Stimulated activated CD4-positive, alpha-beta T cell treated with anti-CD3 and anti-CD28 coated beads, Interleukin-4, amount 100 ng/mL, for 24 hours (primary cell): ENCODE results near the gene LGALS9.
"Not testable (repeated sequence)": the region's sequence is repeated elsewhere in the genome, so short reads cannot be mapped to it uniquely, and the experiment has no call there.

Experiments
- DNase-seq: peaks from one replicate; pipeline ENCODE4 v3.0.0-alpha.2; 2020

Gene LGALS9

GRCh38 chr17:27603880-27604794, 26.9 kb upstream of the LGALS9 start:
- no peak for DNase-seq

DNA sequence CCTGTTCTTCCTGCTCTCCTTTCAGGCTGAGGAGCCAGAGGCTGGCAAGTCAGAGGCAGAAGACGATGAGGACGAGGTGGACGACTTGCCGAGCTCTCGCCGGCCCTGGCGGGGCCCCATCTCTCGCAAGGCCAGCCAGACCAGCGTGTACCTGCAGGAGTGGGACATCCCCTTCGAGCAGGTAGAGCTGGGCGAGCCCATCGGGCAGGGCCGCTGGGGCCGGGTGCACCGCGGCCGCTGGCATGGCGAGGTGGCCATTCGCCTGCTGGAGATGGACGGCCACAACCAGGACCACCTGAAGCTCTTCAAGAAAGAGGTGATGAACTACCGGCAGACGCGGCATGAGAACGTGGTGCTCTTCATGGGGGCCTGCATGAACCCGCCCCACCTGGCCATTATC, 25.6 kb upstream of the LGALS9 start:
- DNase-seq = no peak

- no peak for DNase-seq
Measured at GRCh38 chr17:27607521-27608091, 23.4 kb upstream of the LGALS9 start.

DNA sequence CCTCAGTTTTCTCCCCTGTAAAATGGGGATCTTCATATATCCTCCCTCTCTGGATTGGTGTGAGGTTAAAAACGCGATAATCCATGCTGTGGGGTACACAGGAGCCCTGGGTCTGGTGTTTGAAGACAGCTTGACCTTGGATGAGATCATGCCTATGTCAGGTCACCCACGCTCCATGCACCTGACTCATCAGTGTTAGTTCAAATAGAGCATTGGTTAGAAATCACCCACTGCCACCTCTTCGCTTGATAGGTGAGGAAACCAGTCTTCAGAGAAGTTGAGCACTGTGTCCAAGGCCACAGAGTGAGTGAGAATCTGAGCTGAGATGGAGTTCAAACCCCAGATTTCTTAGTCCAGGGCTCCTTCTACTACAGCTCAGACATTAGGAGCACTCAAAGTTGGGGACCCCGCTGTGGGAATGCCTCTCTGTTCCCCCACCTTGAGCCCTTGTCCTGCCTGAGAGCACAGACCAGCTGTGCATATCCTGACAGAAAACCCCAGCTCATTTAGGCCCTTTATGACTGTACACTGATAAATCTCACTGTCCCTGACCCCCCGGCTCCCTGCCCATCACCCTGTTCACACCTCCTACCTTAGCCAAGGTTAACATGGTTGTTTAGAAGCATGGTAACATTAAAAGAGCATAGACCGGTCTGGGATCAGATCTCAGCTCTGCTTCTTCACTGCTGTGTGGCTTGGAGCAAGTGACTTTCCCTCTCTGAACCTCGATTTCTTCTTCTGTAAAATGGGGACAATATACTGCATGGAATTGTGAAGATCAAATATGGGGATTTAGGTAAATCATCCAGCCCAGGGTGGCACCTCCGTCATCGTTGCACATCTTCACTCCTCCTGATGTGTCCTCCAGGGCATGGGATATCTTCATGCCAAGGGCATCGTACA, 22.4 kb upstream of the LGALS9 start:
- peak; percentile 24 for DNase-seq

DNA sequence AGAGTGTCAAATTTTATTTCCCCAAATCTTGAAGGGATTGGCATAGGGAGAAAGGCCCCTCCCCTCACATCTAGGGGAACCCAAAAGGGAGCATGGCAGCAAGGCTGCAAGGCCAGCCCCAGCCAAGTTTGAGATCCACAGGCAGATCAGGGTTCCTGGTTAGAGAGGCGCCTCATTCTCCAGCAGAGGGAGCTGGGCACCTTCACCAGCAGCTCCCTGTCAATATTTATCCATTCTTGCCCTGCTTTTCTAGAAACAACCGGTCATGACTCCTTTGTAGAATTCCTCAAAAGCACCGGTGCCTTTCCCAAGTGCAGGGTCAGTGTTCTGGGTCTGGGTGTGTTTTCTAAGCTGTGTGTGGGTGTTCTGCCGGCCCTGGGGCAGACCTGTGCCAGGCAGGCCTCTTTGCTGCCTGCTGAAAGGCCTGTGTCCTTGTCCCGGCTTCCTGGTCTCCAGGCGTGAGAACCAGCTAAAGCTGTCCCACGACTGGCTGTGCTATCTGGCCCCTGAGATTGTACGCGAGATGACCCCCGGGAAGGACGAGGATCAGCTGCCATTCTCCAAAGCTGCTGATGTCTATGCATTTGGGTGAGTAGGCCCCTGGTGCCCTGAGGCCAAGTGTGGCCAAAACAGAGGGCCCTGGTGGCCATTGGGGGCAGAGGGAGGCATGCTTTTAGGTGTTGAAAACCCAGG, 21.2 kb upstream of the LGALS9 start:
- no peak for DNase-seq

DNA sequence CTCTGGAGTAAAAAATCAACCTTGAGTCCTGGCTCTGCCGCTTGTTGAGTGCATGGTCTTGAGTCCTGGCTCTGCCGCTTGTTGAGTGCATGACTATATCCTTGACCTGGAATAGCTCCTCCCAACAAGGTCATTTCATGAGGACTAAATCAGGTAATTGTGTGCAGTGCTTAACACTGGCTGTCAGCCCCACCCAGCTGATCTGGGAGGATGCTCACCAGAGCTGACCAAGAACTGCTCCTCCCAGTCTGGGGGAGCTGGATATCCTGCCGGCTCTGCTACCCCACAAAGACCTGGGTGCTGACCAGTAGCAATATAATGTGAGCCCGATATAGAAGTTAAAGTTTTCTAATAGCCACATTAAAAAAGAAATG, 20.7 kb upstream of the LGALS9 start:
- DNase-seq = no peak

- DNase-seq = no peak
Measured at GRCh38 chr17:27612160-27612770, 18.7 kb upstream of the LGALS9 start.

DNA sequence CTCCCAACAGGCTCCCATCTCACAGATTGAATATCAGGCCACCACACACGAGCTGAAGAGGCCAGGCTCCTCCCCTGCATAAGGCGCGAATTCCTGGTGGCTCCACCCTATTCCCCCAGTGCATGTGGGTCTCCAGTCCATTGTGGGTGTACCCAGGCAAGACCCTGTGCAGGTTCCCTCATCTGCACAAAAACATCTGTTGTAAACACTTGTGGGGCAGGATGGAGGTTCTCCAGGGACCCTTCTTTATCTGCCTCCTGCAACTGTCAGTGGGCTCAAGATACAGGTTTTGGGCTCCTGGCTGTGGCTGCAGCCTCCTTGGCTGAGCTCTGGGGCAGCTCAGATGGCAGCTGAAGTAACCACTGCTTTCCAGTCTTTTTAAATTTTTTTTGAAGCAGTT, 17.6 kb upstream of the LGALS9 start:
- DNase-seq = no peak

DNA sequence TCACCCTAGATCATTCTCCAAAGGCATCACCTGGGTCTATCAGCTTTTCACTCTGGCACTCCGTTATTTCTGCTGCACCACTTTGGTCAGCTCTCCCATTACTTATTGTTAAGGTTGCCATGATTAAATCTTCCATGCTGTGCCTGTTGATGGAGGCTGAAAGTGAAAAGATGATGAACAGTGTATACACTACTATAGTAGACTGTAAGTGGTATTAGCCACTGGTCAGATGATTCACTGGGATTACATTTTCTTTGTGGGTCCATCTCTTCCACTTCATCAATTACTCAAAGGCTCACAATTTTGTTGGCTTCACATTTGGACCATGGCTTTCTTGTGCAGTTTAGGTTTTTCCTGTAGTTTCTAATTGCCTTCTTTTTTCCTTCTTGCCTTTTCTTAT, 15.9 kb upstream of the LGALS9 start:
- DNase-seq = no peak

GRCh38 chr17:27616414-27616813, 14.6 kb upstream of the LGALS9 start:
- DNase-seq = no peak

- no peak for DNase-seq
Measured at GRCh38 chr17:27618417-27618816, 12.6 kb upstream of the LGALS9 start.

DNA sequence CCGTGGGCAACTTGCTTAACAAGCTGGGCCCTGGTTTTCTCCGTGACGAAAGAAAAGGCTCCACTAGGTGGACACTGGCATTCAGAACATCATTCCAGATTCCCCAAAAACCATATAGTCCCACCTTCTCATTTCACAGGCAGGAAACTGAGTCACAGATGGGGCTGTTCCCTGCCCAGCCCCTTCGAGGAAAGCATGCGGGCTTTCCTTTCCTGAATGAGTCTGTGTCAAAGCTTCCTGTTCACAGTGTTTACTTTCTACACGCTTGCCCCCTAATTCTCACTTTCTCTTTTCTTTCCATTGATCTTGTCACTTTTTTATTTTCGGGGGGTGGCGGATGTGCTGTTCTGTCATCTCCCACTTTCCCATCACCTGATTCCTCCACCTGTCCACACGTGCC, 10.3 kb upstream of the LGALS9 start:
- no peak for DNase-seq

DNA sequence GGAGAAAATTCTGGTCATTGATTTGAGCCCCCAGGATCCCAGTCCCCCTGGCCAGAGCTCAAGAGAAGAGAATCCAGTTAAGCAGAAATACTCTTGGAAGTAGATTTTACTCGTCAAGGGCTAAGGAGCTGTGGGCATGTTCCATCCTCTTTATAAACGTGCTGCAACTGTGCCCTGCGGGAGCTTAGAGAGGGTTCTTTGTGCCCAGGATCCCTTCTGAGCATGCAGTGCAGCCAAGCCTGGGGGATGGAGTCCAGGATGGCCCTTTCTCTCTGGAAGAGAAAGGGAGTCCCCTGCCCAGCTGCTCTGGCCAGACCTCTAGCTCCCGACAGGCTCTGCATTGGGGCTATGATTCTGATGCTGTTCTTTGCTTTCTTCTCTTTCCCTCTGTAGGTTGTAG, 9.5 kb upstream of the LGALS9 start:
- DNase-seq = no peak

DNA sequence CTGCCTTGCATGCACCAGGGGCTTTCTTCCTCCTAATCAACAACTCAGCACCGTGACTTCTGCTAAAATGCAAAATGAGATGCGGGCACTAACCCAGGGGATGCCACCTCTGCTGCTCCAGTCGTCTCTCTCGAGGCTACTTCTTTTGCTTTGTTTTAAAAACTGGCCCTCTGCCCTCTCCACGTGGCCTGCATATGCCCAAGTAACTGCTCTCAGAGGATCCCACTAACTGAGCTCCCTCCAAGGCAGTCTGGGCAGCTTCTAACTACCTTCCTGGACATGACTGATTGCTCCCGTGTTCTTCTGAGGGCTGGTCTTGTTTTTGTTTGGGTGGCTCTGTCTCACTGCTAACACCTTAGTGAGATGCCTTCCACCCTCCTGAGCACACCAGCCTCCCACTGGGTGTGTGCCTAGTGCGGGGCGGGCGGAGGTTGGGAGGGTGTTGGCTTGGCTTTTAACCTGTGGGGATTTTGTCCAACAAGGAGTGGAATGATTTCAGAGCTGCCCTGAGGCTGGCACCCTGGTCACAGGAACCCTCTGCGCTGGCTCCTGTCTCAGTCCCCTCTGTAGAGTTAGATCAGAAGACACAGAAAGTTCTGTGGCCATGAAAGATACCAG, 8.9 kb upstream of the LGALS9 start:
- no peak for DNase-seq

- DNase-seq = no peak
Measured at GRCh38 chr17:27622986-27623385, 8.0 kb upstream of the LGALS9 start.

GRCh38 chr17:27623614-27624013, 7.4 kb upstream of the LGALS9 start:
- DNase-seq = no peak

DNA sequence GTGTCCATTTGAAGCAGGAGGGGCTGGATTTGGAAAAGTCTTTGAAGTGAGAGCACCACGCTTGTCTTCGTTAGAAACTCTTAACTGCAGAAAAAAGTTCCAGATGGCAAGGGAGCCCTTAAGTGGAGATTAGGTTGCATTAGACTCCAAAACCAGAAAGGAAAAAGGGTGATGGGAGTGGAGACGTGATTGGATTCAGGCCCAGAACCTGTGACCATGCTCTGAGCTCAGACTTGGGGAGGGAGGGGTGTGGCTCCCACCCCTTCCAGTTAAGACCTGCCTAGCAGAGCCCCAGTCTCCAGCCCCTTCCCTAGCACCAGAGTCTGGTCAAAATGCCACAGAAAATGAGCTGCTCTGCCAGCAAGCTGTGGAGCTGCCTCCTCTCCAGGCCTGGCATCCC, 6.4 kb upstream of the LGALS9 start:
- no peak for DNase-seq

DNA sequence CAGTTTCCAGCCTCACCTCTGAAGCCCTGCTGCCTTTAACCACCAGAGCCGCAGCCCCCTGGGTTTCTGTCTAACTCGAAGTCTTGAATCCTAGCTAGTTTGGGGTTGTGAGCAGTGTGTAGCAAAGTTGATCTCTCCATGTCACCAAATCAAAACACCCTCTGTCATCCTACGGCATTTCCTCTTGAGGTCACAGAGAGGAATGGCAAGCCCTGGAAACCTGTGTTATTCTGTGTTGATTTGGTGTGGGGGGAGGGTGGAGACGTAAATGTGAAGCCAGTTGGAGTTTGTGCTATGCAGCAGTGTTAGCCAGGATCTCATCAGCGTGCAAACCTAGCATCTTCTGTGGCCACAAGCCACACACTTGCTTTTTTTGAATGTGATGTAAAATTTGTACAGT, 5.1 kb upstream of the LGALS9 start:
- DNase-seq = no peak

- DNase-seq = no peak
Measured at GRCh38 chr17:27627514-27627913, 3.5 kb upstream of the LGALS9 start.

DNA sequence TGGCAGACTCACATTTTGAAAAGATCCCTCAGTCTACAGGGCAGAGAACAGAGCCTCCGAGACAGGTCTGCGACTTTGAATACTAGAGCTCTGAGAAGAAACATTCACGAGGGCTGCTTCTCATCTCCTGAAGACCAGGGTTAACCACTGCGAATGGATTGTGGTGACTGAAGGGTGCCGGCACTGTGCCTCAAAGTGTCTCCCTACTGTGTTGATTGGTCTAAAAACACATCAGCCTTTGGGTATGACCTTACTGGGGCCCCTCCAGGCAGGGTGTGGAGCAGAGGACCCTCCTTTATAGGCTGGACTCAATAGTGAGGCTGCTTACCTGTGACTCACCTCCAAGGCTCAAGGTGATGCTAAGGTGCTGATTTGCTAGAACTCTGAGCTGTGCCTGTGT, 2.6 kb upstream of the LGALS9 start:
- DNase-seq = no peak

DNA sequence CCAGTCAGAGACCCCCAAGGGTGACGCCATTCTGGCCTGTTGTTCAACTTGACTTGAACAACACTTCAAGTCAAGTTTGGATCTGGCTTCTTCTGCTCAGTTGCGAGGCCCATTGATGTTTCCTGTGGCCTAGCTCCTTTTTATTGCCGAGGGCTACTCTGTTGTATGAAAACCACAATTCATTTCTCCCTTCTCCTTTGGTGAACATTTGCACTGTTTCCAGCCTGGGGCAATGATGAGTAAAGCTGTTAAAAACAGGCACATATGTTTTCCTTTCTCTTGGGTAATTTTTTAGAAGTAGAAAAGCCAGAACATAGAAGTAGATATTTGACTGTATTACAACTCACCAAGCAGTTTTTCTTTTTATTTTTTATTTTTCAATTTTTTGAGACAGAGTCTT, 1.7 kb upstream of the LGALS9 start:
- not testable (repeated sequence) for DNase-seq

- DNase-seq = peak; percentile 15
Measured at GRCh38 chr17:27631411-27631760, 398 bp downstream of the LGALS9 start.
